GM10847 (cell line): ENCODE data around the gene TGFBRAP1.

Experiments
- POLR2A ChIP-seq: IDR thresholded peaks from 2 replicates; pipeline ENCODE4 v1.6.1; 2011; ENCODE audit not compliant: insufficient read length; ENCODE audit errors: extremely low read depth

TGFBRAP1 gene

DNA sequence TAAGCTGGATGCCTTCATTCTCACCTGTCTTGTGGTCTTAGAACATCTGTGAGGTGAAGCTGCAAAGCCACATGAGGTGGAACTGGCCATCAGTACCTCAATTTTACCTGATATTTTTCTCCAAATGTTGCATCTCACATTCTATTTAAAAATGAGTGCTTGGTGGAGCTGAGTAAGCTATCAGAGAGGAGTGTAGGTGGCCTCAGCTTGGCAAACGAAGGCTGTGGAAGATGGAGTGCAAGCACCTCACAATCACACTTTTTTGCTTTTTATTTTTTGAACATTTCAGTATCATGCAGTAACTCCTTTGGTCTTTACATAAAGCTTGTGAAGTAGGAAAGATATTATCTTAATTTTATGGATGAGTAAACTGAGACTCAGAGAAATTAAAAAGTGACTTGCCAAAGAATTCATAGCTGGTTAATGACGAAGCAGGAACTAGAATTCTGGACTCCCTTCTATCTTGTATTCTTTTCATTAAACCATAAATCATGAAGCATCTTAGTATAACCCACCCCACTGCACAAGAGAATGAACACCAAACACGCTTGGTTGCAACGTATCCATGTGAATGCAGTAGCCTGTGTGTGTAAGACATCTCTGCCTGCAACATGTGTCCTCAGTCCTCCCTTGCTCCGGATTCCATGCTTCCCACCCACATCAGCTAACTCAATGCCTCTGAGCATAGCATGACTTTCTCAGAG is 35.1 kb upstream of the TGFBRAP1 start:
- TF ChIP-seq POLR2A, result no peak

DNA sequence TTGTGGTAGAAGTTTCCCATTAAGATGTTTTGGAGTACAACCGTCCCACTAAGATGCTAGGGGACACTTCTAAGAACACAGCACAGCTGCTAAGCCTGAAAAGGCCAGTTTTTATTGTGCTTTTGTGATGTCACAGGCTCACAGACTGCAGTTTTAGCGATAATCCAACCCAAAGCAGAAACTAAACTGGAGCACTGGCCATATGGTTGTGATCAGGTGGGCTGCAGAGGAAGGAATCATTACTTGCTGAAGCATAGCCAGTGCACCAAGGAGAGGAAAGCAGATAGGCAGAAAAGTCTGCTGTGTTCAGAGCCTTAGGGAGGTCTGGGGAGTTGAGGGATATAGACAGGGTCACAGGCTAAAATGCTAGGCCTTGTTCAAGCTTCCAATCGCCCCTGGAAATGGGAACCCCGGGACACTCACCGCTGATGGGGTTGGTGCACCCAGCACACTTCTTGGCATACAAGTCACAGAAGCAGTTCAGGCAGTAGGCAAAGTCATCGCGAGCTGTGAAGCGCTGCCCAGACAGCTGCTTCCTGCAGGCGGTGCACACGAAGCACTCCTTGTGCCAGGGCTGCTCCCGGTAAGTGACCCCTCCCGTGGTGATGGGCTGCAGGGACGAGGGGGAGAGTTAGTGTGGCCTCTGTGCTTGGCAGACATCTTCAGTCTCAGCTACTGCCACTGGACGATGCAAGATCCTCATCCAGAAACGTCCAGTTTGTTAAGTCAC is 33.5 kb upstream of the TGFBRAP1 start:
- no peak for TF ChIP-seq POLR2A

DNA sequence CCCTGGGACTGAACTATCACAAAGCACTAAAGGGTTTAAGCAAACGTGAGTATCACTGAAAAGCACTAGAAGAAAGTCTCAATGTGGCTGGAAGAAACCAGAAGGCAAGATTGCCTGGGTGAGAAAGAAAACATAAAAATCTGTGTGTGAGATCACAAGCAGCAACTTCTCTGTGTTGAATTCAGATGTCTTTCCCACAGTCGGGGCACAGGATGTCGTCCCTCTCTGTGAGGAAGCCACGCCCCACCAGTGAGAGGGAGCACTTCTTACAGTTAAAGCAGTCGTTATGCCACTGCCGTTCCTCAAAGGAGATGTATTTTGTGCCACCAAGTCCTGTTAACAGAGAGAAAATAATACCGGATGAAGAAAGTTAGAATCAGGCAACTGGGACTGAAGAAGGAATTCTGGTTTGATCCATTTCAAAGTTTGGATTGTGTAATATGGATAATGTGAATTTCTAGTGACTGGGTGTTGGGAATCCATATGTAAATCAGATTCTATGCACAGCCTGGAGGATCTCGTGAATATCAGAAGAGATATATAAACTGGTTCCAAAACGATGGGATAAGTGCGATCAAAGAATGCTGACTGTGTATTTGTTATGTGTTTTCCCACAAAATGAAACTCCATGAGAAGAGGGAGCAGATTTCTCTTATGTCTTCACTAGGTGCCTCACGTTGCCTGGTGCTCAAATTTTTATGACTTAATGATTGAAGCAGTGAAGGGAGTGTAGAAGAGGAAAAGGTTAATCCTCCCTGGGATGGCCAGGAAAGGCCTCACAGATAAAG is 31.8 kb upstream of the TGFBRAP1 start:
- no peak for TF ChIP-seq POLR2A

DNA sequence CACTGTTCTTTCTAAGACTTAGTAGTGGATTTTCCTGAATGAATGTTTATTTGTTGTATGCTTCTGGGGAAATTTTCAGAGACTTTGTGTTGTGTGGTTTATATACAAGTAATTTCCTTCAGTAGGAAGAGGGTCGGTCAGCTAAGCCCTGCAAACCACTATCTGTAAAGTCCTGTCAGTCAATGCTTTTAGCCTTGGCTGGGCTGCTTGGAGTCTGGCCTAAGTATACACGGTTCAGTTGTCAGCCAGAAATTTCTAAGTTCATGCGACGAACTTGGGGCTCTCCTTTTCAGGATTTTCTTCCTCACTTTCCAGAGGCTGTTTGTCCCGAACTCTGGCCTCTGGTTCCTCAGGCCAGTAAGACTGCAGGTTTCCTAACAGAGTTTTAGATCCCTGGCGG is 29.1 kb upstream of the TGFBRAP1 start:
- no peak for TF ChIP-seq POLR2A

DNA sequence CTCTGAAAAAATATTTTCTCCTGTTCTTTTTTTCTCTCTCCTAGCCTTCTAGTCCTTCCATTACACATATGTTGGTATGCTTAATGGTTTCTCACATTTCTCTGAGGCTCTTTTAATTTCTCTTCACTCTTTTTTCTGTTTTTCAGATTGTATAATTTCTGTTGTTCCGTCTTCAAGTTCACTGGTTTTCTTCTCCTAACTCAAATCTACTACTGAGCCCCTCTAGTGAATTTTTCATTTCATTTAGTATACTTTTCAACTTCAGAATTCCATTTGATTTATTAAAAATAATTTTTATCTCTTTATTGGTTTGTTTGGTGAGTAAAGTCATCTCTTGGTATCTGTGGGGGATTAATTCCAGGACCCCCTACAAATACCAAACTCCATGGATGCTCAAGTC is 27.6 kb upstream of the TGFBRAP1 start:
- no peak for TF ChIP-seq POLR2A

DNA sequence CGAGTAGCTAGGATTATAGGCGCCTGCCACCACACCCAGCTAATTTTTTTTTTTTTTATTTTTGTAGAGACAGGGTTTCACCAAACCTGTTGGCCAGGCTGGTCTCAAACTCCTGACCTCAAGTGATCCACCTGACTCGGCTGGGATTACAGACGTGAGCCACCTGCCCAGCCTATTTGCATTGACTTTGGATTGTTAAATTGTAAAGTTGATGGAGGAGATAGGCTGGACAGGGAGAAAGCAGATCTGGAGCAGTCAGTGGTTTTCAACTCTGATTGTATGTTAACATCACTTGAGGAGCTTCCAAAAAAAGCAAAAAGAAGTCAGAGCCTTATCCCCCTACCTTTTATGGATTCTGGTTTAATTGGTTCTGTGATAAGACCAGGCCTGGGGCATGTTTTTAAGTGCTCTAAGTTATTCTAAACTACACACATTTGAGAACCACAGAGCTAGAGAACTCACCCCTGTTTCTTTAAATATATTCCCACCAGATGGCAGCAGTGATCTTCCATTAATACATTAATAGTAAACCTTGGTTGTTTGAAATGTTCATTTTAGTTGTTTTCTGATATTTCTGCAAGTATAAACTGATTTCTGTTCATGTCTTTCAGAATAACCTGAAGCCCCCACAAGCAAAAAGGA is 15.3 kb upstream of the TGFBRAP1 start:
- TF ChIP-seq POLR2A, result no peak

DNA sequence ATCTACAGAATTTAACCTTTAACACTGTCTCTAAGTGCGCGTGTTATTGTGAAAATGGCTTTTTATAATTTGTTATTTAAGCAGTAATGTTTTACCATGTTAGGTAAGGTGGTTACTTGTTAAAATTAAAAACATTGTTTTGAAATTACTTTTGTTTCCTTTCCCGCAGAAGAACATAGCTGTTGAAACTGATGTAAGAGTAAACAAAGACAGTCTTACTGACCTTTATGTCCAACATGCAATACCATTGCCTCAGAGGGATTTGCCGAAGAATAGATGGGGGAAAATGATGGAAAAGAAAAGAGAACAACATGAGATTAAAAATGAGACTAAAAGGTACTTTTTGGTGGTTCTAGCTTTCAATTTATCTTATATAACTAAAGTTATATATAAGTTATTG is 9.9 kb upstream of the TGFBRAP1 start:
- no peak for TF ChIP-seq POLR2A

DNA sequence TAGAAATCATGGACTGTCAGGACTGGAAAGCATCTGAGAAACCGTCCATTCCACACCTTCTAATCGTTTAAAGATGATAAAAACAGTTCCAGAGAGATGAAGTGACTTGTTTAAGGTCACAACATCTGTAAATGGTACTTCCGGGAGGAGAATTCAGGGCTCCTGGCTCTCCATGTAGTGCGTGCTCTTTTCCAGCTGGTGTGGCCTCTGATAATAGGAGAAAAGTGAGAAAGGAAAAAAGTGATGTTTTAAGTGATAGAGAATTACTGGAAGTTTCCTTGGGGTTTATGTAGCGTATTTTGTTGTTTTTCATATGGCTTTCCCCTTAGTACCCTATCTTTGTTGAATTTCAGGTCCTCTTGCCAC is 8.5 kb upstream of the TGFBRAP1 start:
- TF ChIP-seq POLR2A, result no peak

DNA sequence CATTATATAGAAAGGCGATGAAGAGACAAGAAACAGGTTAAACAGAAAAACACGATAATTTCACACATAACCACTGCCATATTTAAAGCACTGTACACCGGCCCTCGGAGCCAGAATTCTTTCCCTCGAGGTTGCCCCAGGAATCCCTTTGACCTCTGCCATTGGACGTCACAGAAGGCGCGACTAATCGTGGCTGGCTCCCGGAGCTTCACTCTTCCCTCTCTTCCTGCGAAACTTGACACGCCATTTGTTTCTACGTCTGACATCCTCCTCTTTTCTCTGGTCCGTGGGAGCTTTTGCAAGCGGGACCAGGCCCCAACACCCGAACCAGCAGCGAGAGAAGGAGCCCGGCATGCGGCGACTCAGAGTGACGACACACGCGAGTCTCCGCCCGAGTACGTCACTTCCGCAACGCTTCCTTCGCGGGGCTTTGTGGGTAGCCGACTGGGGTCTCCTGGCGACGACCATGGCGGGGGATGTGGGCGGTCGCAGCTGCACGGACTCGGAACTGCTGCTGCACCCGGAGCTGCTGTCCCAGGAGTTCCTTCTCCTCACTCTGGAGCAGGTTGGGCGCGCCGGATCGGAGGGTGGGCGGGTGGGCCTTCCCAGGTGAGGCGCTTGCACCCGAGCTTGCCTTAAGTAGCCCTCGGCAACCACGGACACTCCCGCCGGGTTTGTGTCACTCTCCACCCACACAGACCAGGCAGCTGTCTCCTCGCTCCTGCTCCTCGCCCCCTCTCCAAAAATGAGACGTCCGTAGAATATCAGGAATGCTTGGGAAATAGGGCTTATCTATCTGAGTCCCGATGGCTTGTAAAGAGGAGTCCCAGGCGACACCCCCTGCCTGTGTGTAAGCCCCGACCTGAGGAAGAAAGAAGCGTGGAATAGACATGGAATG is 7.8 kb upstream of the TGFBRAP1 start, which contains the start of gene C2orf49:
Gene C2orf49, plus strand, starts transcription at position 419 of the 898 bp plus-strand sequence. Its CDS starts 48 bp downstream, at position 467.
- TF ChIP-seq POLR2A, result peak; percentile 64

DNA sequence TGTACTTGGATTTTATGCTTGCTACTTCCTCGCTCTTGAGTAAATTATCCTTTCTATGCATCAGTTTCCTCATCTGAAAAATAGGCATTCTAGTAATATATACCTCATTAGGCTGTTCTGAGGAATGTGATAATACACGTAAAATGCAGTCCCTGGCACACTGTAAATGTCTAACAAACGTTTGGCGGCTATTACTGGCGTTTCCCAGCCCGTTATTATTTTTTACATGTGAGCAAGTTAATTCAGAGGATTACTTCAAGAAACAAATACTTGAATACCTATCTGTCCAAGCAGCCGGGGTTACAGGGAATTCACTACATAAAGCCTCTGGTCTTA is 7.2 kb upstream of the TGFBRAP1 start:
- TF ChIP-seq POLR2A, result no peak

DNA sequence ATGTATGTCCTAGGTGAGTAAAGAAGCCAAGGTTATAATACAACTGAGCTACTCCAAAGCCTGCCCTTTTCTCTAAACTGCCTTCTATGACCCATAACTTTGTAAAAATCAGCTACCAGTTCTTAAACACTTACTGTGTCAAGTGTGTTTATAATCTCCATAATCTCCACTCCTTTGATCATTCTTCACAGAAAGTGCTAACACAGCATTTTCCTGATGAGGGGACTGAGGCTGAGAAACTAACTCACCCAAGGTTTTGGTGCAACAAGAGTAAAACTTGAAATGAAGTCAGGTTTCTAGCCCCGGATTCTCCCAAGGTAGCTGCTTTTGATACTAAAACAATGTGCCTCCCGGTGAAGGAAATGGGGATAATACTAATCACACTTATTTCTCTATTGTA is 5.9 kb upstream of the TGFBRAP1 start:
- no peak for TF ChIP-seq POLR2A

DNA sequence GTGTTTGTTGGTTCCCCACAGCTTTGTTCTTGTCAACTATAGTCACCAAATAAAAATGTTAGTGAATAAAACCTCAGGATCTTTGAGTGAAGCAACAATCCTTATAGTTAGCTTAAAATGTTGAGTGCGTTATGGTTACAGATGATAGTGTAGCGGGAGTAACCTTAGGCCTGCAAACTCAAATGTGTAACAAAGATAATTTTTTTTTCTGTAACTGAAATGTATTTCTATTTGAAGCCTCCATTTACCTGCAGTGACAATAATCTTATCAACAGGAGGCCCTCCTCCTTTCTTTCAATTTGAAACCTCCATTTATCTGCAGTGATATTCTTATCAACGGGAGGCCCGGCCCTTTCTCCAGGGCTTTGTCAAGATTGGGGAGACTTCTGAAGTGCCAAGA is 4.7 kb upstream of the TGFBRAP1 start:
- TF ChIP-seq POLR2A, result no peak

DNA sequence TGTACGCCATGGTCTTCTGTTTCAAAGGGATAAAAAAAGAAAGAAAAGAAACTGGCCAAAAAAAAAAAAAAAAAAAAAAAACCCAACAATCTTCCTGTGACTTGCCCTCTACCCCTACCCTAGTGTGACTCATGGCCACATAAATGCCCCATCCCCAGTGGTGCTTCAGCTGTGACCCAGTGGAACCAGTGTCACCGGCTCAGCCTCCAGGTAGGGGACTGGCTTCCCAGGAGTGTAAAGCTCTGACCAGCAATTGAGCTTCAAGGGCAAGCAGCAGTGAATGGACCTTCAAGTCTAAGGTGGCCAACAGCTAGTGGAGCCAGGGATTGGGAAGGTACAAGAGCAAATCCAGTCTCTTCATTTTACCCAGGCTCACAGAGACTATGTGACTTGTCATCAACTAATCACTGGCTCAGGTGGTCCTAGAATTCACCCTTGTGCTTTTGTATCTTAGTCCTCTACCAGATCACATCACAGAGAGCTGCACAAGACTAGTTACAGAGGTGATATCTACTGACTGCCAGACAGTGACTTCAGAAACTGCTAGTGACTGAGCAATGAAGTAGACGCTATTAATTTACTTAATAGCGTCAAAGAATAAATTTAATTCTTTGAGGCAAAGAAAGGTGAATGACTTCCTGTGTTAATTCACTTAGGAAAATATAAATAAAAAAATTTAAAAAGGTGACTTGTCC is 1.3 kb upstream of the TGFBRAP1 start:
- TF ChIP-seq POLR2A, result no peak

DNA sequence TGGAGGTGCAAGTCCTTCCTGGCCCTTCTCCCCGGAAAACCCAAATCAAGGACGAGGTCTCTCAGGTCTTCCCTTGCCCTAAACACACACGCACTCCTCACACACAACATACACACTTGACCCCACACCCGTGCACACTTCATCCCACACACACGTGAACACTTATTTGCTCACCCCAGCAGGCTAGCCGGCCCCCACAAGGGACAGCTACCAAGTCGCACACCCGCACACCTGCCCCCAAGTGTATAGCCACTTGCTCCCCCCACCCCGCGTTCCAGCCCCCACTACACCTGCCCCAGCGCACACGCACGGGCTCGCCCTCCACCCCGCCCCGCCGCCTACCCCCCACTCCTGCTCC is 359 bp downstream of the TGFBRAP1 start:
- no peak for TF ChIP-seq POLR2A
